Urinary bladder (tissue), 4 donors: Measurements from ENCODE around the gene CEBPB. TPM values are rescaled to one million over a fixed set of nuclear protein-coding genes. Genes with fewer than 3 reads are reported as not detected.
"Not testable (repeated sequence)": the region's sequence is repeated elsewhere in the genome, so short reads cannot be mapped to it uniquely, and the experiment has no call there.

Source experiments
- DNase-seq: peaks from one replicate; pipeline ENCODE4 v3.0.0-alpha.2; 2015; ENCODE audit errors: extremely low spot score
- H3K27ac ChIP-seq: one replicate; pipeline ENCODE4 v1.5.1; 2013; ENCODE audit warnings: low read depth, mild to moderate bottlenecking, moderate library complexity
- H3K36me3 ChIP-seq: one replicate; pipeline ENCODE4 v1.6.1; 2013; ENCODE audit warnings: mild to moderate bottlenecking, moderate library complexity; ENCODE audit not compliant: insufficient read depth
- H3K4me1 ChIP-seq: one replicate; pipeline ENCODE4 v1.6.1; 2013; ENCODE audit warnings: mild to moderate bottlenecking, moderate library complexity; ENCODE audit not compliant: insufficient read depth
- H3K4me3 ChIP-seq: one replicate; pipeline ENCODE4 v1.5.1; 2013; ENCODE audit warnings: low read depth, low read length
- WGBS: extraction: QIAGEN DNeasy Blood & Tissue Kit; methylation state at CpG from one replicate; pipeline ENCODE4 v1.1.7; 2013; 5-methylcytosine and 5-hydroxymethylcytosine counted together
- polyA plus RNA-seq: library from polyadenylated mRNA; stranded (reverse); fragments of 200-250 nt; gene quantifications from one replicate; pipeline ENCODE4 v1.2.3, GENCODE V29; 2013
- total RNA-seq: library from RNA; depleted of rRNA; stranded (reverse); fragments of >200 nt; gene quantifications from one replicate; pipeline ENCODE4 v1.2.3, GENCODE V29; 2014
- donor health status: healthy with polysubstance abuse.
- donor health status: healthy.

Gene CEBPB
- total and polyA plus RNA-seq, 2 donors: 13.1 to 76.6 TPM

DNA sequence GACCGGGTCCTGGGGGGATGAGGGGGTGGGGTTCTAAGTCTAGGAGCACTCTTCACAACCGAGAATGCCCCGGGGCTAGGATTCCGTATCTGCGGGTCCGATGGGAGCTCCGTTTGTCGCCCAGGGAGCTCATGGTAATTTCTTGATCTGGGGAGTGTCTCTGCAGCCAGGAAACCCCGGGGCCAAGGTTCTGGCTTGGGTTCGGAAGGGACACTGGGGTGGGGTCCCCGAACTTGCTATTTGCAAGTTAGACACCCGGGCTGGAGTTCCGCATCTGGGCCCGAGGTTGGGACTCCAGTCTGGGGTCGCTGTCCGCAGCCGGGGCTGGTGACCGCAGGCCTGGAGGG lies 37.5 kb upstream of the CEBPB start:
- H3K27ac ChIP-seq: peak overlapping the region; percentile 94
- H3K4me1 ChIP-seq: no peaks in the 10 kb centered on the region
- WGBS: under 1% methylated on average over 18 of the region's 18 CpGs
- no peak for DNase-seq
- no peaks in the 10 kb centered on the region for H3K36me3 ChIP-seq
- peak overlapping the region; percentile 82 for H3K4me3 ChIP-seq

DNA sequence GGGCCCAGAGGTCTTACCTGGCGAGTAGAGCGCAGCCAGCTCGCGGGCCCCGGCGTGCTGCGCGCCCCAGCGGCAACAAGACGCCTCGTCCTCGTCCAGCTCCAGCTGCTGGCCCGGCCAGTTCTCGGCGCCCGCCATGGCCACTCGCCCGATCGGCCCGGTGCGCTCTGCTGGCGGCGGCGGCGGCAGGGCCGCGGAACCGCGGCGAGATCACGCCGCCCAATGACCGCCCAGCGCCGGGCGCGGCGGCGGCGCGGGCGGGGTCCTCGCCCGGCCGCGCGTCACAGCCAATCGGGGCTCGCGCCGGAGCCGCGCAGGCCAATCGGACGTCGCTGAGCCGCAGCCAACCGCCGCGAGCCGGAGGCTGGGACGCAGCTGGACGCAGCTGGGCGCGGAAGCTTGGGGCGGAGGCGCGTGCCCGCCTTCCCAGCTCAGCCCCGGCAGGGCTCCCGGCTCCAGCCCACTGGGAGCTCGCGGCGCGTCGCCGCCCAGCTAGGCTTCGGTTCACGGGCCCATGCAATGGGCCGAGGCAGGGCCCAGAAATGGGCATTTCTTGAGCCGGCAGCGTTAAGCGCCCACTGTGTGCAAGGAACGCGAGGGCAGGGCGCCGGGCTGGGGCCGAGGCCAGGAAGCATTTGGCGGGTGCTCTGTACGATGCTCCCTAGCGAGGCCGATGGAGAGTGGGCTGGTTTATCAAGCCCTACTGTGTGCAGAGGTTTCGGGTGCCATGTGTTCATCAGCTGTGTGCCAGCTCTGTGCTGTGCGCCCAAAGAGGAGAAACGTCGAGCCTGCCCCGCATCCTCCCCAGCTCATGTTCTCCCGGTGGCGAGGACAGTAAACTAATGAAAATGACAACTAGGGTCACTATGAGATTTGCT lies 36.9 kb upstream of the CEBPB start, which contains the start of gene PEDS1:
Gene PEDS1, minus strand, starts transcription at position 224 of the 878 bp plus-strand sequence. Its CDS starts 86 bp downstream, at position 138.
- peak within 1 kb of the TSS; percentile 82 for H3K4me3 ChIP-seq
- WGBS: 3% methylated on average over 99 of the region's 99 CpGs
- DNase-seq: no peak
- H3K4me1 ChIP-seq: no peaks in the 10 kb centered on the region
- no peaks in the 10 kb centered on the region for H3K36me3 ChIP-seq
- peak within 1 kb of the TSS; percentile 94 for H3K27ac ChIP-seq

DNA sequence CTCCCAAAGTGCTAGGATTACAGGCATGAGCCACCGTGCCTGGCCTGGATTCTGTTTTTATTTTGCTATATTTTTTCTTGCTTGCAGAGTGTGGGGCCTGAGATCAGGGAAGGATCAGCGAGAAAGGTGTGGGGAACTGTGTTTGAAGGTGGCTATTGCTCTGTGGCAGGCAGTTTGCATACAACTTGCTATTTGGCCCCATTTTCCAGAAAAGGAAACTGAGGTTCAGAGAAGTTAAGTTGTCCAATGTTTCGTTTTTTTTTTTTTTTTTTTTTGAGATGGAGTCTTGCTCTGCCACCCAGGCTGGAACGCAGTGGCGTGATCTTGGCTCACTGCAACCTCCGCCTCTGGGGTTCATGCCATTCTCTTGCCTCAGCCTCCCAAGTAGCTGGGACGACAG lies 29.1 kb upstream of the CEBPB start:
- not testable (repeated sequence) for H3K36me3 ChIP-seq, H3K4me3 ChIP-seq, H3K27ac ChIP-seq, H3K4me1 ChIP-seq, DNase-seq
- WGBS: 81% methylated on average over 7 of the region's 7 CpGs

DNA sequence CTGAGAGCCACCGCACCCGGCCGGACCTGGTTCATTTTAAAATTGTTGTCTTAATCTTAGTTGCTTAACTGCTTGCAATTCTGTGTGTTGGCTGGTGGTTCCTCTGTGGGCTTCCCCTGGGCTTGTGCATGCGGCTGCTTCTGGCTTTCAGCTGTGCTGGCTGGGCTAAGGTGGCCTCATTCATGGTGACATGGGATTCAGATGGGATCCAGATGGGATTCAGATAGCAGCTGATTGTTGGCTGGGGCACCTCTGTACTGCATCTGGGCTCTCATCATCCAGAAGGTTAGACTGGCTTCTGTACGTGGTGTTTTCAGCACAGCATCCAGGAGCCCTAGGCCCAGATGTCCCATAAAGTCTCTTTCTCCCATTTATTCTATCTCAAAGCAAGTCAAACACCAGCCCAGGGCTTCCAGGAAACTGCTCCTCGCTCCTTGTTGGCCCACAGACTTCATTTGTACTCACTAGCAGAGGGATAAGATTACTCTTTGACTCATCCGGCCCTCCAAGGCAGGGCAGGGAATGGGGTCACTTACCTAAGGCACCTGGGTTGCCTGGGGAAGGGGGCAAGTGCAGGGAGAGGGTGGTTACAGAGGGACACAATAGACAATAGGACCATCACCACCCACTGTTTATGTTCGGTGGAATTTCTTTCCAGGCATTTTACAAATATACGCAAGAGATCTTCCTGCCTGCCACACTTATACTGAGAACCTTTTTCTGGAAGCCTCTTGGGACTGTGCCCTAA lies 26.9 kb upstream of the CEBPB start:
- H3K27ac ChIP-seq: no peak overlapping the region
- H3K4me3 ChIP-seq: no peak overlapping the region
- H3K4me1 ChIP-seq: no peaks in the 10 kb centered on the region
- H3K36me3 ChIP-seq: no peaks in the 10 kb centered on the region
- no peak for DNase-seq
- 57% methylated on average over 9 of the region's 9 CpGs for WGBS

DNA sequence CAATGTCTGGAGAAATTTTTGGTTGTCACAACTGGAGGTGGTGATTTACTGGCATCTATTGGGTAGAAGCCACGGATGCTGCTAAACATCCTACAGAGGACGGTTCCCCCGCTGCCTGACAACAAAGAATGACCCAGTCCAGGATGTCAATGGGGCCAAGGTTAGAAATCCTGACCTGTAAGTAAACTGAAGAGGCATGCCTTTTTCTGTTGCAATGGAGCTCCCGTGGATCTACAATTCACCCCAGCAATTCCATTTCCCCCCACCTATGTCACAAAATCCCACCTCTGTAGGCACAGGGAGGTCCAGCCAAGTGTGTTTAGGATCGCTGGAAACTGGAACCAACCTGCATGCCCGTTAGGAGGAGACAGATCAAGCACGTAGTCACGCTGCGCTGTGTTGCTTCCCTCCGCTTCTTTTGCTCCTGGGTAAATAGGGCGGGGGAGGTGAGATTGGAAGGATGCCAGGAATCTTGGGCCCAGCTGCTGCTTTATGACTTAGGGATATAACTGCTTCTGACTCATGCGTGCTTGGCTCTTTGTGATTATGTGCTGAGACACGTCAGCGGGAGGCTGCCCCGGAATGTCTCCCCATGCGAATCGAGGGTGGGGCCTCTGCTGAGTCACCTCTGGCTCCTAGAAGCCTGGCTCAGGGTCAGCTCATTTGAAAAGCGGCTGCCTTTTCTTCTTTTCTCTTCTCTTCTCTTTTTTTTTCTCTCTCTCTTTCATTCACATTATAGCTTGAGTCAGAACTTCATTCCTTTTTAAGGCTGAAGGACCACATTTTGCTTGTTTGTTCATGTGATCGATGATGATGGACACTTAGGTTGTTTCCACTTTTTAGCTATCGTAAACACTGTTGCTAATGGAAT lies 24.7 kb upstream of the CEBPB start:
- Histone ChIP-seq H3K4me3 (no peak overlapping the region), H3K27ac (peak overlapping the region; percentile 40), H3K36me3 (no peaks in the 10 kb centered on the region), H3K4me1 (no peaks in the 10 kb centered on the region)
- DNase-seq: peak; percentile 98
- 4% methylated on average over 20 of the region's 20 CpGs for WGBS

DNA sequence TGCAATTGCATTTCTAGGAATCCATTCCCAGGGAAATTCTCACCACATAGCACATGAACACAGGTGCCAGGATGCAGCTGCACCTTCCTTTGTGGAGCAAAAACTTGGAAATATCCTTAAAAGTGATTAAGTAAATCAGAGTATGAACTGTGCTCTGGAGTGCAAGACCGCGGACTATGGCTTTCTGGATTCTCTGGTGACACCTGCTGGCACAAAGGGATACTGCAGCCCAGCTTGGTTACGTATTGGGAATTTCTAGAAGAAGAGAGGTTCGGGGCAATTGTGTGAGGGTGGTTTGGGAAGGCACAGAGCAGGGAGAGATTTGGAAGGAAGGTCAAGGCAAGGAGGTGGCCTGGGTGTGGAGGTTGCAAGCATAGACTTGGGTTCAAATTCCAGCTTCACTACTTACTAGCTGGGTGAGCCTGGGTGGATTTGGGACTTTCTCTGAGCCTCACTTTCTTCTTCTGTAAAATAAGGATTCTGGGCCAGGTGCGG lies 21.3 kb upstream of the CEBPB start:
- H3K4me3 ChIP-seq: no peak overlapping the region
- no peaks in the 10 kb centered on the region for H3K36me3 ChIP-seq
- DNase-seq: no peak
- 21% methylated on average over 5 of the region's 5 CpGs for WGBS
- no peaks in the 10 kb centered on the region for H3K4me1 ChIP-seq
- no peak overlapping the region for H3K27ac ChIP-seq

DNA sequence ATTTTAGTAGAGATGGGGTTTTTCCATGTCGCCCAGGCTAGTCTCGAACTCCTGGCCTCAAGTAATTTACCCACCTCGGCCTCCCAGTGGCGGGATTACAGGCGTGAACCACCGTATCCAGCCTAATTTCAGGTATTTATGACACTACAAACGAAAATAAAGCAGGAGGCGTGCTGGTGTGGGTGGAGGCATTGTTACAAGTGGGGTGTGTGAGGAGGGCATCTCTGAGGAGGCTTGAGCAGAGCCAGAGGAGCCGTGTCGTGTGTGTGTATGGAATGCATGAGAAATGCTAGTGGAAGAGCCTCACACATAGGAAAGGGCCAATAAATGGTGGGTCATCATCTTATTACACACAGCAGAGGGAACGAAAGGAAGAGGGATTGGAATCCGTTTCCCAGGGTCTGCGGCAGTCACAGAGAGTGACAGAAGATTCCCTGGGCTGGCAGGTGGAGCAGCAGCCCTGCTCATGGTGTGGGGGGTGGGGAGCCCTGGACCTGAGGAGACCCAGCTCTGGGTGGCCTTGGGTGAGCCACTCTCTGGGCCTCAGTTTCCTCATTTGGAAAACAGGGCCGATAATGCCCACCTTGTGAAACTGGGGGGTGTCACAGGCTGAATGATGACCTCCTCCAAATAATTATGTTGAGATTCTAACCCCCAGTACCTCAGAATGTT lies 19.9 kb upstream of the CEBPB start:
- no peak overlapping the region for H3K4me3 ChIP-seq
- DNase-seq: no peak
- H3K36me3 ChIP-seq: no peaks in the 10 kb centered on the region
- WGBS: 90% methylated on average over 14 of the region's 14 CpGs
- H3K4me1 ChIP-seq: no peaks in the 10 kb centered on the region
- no peak overlapping the region for H3K27ac ChIP-seq

DNA sequence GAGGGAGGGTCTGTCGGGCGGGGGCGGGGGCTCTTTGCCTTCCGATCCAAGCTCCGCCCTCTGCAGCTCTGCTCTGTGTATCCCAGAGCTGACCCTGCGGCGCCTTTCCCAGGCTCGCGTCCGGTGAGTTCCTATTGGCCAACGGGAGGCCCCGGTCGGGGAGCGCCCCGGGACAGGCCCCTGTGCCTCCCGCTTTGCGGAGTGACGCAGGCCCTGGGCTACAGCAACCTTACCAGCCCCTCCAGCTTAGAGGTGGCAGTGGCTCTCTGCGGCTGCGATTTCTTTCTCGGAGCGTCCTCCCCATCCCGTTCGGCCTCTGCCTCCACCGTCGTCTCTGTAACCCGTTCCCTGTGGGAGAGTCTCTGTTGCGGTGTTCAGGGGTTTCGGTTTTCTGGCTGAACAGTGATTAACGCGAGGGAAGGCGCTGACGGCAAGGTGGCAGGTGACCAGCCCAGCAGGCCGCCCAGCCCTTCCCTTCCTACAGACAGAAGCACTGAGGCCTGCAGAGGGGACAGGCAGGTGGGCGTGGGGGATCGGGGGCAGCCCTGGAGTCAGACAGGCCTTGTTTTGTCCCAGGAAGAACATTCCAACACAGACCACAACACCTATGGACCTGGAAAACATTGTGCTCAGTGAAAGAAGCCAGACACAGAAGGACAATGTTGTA lies 18.1 kb upstream of the CEBPB start:
- Histone ChIP-seq H3K4me3 (peak overlapping the region; percentile 42), H3K4me1 (no peaks in the 10 kb centered on the region), H3K36me3 (no peaks in the 10 kb centered on the region), H3K27ac (peak overlapping the region; percentile 24)
- no peak for DNase-seq
- 4% methylated on average over 36 of the region's 36 CpGs for WGBS

DNA sequence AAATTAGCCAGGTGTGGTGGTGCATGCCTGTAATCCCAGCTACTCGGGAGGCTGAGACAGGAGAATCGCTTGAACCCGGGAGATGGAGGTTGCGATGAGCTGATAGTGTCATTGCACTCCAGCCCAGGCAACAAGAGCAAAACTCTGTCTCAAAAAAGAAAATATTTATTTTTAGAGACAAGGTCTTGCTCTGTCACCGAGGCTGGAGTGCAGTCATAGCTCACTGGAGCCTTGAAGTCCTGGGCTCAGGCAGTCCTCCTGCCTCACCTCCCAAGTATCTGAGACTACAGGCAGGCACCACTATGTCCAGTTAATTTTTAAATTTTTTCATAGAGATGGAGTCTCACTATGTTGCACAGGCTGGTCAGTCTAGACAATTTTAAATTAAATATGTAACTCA lies 16.2 kb upstream of the CEBPB start:
- 89% methylated on average over 5 of the region's 5 CpGs for WGBS
- DNase-seq: no peak
- Histone ChIP-seq H3K36me3 (no peaks in the 10 kb centered on the region), H3K4me3 (no peak overlapping the region), H3K27ac (no peak overlapping the region), H3K4me1 (no peaks in the 10 kb centered on the region)

DNA sequence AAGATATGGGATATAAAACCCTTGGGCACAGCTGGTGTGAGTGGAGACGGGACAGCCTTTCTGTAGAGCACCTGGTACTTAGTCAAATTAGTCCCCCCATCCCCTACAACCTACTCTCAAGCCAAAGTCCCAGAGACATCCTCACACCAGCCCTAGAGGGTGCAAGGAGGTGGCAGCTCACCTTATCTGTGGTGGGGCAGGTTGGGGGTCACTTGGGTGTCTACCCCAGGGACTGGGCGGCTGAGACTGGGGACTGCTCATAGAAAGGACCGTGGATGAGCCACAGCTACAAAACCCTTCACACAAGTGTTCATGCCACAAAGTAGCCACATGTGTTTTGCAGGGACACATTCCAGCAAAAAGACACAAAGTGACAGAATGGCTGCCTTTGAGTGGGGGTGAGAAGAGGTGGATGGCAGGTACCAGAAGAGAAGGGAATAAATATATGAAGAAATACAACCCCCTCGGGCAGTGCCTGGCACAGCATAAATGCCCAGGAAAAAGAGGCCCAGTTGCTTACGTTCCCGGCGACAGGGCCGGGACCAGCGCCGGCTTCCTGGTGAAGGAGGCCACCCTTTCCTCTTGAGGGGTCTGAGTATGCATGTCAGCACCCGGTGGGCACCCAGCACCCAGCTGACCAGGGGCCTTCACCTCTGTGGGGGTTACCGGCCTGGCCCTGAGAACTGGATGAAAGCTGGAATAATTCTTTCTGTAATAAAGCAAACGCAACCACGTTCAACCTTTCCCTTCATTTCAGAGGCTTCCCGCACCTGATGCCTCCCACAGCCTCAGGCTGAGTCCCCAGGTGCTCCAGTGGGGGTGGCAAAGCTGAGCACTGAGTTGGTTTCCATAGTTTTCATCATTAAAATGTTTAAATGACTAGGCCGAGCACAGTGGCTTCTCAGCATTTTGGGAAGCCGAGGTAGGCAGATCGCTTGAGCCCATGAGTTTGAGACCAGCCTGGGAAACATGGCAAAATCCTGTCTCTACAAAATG lies 14.4 kb upstream of the CEBPB start:
- Histone ChIP-seq H3K27ac (no peak overlapping the region), H3K4me1 (no peaks in the 10 kb centered on the region), H3K36me3 (no peaks in the 10 kb centered on the region), H3K4me3 (no peak overlapping the region)
- WGBS: 93% methylated on average over 18 of the region's 18 CpGs
- DNase-seq: no peak

DNA sequence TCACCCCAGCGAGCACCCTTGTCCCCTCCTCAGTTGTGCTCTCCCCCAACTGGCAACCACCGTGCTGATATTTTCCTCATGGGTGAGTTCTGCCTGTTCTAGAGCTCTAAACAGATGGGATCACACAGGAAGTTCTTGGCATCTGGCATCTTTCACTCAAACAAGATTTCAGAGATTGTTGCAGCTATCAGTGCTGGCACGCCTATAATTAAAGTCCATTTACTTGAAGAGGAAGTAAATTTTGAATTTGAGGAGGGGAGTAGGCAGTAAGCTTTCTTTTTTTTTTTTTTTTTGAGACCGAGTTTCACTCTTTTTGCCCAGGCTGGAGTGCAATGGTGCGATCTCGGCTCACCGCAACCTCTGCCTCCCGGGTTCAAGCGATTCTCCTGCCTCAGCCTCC lies 12.0 kb upstream of the CEBPB start:
- not testable (repeated sequence) for DNase-seq, H3K36me3 ChIP-seq, H3K4me1 ChIP-seq, H3K27ac ChIP-seq, H3K4me3 ChIP-seq
- WGBS: 86% methylated on average over 9 of the region's 9 CpGs

DNA sequence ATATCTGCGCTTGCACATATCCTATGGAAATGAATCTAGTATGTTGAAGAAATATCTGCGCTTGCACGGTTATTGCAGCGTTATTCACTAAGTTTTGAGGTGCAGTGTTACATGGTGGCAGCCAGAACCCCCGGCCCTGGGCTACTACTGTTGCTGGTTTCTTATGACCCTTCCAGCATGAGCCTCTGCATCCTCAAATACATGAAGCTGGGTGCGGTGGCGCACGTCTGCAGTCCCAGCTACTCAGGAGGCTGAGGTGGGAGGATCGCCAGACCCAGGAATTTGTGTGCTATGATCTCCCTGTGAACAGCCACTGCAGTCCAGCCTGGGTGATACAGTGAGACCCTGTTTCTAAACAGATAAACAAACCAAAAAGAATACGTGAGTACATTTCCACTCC lies 9.3 kb upstream of the CEBPB start:
- WGBS: 89% methylated on average over 10 of the region's 10 CpGs
- H3K36me3 ChIP-seq: no peaks in the 10 kb centered on the region
- H3K27ac ChIP-seq: no peak overlapping the region
- H3K4me1 ChIP-seq: no peaks in the 10 kb centered on the region
- H3K4me3 ChIP-seq: no peak overlapping the region
- no peak for DNase-seq
